BE2C (cell line): ENCODE data around the gene ZNF579.

Source experiments
- DNase-seq: peaks from one replicate; pipeline ENCODE4 v3.0.0-alpha.2; 2020
- H3K27me3 ChIP-seq: fragments of 250-450 bp; sonication (Bioruptor Pico); 2 replicates; pipeline ENCODE4 v1.5.1; 2020; ENCODE audit warnings: mild to moderate bottlenecking
- H3K36me3 ChIP-seq: fragments of 250-450 bp; sonication (Bioruptor Pico); 2 replicates; pipeline ENCODE4 v1.5.1; 2020; ENCODE audit warnings: mild to moderate bottlenecking
- H3K4me1 ChIP-seq: fragments of 250-450 bp; sonication (Bioruptor Pico); 2 replicates; pipeline ENCODE4 v1.5.1; 2020
- H3K4me3 ChIP-seq: 2 replicates; pipeline ENCODE4 v1.5.1; 2011; ENCODE audit warnings: low read depth, low read length
- H3K9me3 ChIP-seq: fragments of 250-450 bp; sonication (Bioruptor Pico); 2 replicates; pipeline ENCODE4 v1.5.1; 2020
- TF ChIP-seq, protein P1 (sequence below): IDR thresholded peaks from 2 replicates; pipeline ENCODE4 v1.5.1; 2012; ENCODE audit warnings: mild to moderate bottlenecking, low read depth, low read length

ZNF579 gene

GRCh38 chr19:55623130-55623529, 42.5 kb upstream of the ZNF579 start:
- H3K4me3 ChIP-seq, result no peak overlapping the region
- TF ChIP-seq, protein P1, sequence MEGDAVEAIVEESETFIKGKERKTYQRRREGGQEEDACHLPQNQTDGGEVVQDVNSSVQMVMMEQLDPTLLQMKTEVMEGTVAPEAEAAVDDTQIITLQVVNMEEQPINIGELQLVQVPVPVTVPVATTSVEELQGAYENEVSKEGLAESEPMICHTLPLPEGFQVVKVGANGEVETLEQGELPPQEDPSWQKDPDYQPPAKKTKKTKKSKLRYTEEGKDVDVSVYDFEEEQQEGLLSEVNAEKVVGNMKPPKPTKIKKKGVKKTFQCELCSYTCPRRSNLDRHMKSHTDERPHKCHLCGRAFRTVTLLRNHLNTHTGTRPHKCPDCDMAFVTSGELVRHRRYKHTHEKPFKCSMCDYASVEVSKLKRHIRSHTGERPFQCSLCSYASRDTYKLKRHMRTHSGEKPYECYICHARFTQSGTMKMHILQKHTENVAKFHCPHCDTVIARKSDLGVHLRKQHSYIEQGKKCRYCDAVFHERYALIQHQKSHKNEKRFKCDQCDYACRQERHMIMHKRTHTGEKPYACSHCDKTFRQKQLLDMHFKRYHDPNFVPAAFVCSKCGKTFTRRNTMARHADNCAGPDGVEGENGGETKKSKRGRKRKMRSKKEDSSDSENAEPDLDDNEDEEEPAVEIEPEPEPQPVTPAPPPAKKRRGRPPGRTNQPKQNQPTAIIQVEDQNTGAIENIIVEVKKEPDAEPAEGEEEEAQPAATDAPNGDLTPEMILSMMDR, result no peak

DNA sequence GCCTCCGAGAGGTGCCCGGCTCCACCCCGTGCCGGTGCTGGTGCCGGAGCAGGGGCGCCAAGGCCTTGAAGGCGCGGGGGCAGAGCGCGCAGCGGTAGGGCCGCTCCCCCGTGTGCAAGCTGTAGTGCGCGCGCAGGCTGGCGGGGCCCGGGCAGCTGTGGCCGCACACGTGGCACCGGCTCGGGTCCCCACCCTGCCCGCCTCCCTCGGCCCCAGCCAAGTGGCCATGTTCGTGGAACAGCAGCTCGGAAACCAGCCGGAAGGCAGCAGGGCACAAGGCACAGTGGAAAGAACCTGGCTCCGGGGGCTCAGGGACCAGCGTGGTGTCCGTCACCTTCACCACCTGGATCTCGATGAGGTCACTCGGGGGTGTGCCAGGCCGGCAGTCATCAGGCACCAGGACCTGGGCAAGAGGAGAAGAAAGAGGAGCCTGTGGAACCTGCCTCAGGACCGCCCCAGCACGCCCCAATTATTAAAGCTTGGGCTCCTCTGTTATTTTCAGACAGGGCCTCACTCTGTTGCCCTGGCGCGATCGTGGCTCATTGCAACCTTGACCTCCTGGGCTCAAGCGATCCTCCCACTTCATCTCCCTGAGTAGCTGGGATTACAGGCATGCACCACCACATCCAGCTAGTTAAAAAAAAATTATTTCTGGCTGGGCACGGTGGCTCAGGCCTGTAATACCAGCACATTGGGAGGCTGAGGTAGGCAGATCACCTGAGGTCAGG, 41.8 kb upstream of the ZNF579 start:
- TF ChIP-seq, protein P1, result no peak
- no peaks in the 10 kb centered on the region for H3K27me3 ChIP-seq
- H3K4me1 ChIP-seq, result no peaks in the 10 kb centered on the region
- no peaks in the 10 kb centered on the region for H3K9me3 ChIP-seq
- H3K4me3 ChIP-seq, result no peak overlapping the region
- no peak for DNase-seq
- H3K36me3 ChIP-seq, result peaks cover 3% of the 10 kb centered on the region; the same call in 1 of the 2 replicates

More at GRCh38 chr19:55623130-55623529, 42.5 kb upstream of the ZNF579 start:
- Histone ChIP-seq H3K4me1 (no peaks in the 10 kb centered on the region), H3K36me3 (no peaks in the 10 kb centered on the region), H3K27me3 (no peaks in the 10 kb centered on the region), H3K9me3 (no peaks in the 10 kb centered on the region)
- no peak for DNase-seq

DNA sequence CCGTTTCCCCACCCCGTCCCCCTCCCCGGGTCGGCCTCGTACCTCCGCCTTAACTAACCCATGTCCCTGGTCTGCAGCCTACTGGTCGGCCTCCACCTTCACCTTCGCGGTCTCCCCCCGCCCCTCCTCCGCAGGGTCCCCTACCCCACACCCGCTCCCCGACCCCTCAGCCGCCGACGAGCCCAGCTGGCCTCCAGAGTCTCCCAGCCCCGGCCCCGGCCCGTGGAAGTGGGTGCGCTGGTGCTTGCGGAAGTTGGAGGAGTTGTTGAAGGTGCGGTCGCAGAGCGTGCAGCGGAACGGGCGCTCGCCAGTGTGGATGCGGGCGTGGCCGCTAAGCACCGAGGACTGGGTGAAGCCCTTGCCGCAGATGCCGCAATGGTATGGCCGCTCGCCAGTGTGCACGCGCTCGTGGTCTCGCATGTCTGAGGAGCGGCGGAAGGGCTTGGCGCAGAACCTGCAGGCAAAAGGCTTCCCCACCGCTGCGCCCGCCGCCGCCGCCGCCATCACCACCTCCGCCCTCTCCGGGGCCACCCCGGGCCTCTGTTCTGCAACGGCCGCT, 41.1 kb upstream of the ZNF579 start:
- Histone ChIP-seq H3K27me3 (no peaks in the 10 kb centered on the region), H3K4me1 (no peaks in the 10 kb centered on the region), H3K36me3 (peaks cover 4% of the 10 kb centered on the region; the same call in 1 of the 2 replicates), H3K9me3 (no peaks in the 10 kb centered on the region), H3K4me3 (no peak overlapping the region)
- TF ChIP-seq, protein P1, result no peak
- no peak for DNase-seq

GRCh38 chr19:55621205-55621672, 40.6 kb upstream of the ZNF579 start:
- Histone ChIP-seq H3K4me1 (no peaks in the 10 kb centered on the region), H3K36me3 (peaks cover 9% of the 10 kb centered on the region), H3K9me3 (no peaks in the 10 kb centered on the region), H3K27me3 (no peaks in the 10 kb centered on the region), H3K4me3 (no peak overlapping the region)
- no peak for DNase-seq
- TF ChIP-seq, protein P1, result no peak

DNA sequence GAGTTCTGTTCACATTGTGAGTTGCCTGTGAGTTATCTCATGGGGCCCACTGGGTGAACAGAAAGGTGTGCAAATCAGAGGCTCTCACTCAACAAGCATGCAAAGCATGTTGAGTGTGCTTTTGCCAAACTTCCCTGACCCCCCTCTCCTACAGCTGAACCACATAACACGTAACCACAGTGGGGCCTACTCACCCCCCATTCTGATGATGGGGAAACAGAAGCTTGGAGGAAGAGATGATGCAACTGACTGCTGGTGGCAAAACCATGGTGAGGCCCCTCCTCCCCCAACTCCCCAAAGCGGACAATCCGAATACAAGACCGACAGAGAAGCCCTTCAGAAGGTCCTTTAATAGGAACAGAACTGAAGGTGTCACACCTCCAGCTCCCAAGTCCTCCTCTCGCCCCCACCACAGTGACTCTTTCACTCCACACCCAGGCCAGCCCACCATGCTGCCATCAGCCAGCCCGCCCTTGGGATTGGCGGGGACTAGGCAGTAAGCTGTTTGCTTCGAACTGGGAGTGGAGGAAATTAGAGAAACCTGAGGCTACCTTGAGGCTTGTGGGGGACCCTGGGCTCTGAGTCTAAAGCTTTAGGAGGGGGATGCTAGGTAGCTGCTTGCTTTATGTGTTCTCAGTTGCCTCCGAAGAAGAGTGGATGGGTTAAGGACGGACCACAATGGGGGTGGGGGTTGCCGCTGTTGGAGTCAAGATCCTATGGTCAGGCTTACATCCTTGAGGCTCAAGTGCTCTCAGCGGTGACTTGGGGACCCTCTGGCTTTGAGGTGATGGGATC, 40.0 kb upstream of the ZNF579 start:
- no peaks in the 10 kb centered on the region for H3K27me3 ChIP-seq
- peaks cover 14% of the 10 kb centered on the region for H3K36me3 ChIP-seq
- no peak for DNase-seq
- TF ChIP-seq, protein P1, result no peak
- no peak overlapping the region for H3K4me3 ChIP-seq
- no peaks in the 10 kb centered on the region for H3K9me3 ChIP-seq
- no peaks in the 10 kb centered on the region for H3K4me1 ChIP-seq
